Keratinocyte (primary cell): ENCODE results near the gene CTDSPL. TPM values are rescaled to one million over a fixed set of nuclear protein-coding genes. Genes with fewer than 3 reads are reported as not detected.

Experiments used
- DNase-seq: peaks from one replicate; pipeline ENCODE4 v3.0.0-alpha.2; 2011; ENCODE audit warnings: low read depth, missing footprints, low spot score
- FAIRE-seq: peaks from 2 replicates; lab custom pipeline; 2011; peaks lifted over from hg19 to GRCh38; lab: Jason Lieb, UNC
- H2AFZ ChIP-seq: 2 replicates; pipeline ENCODE4 v1.6.0; 2012; ENCODE audit warnings: low read length, control low read depth, inconsistent platforms; ENCODE audit not compliant: control insufficient read depth
- H3K27ac ChIP-seq: 2 replicates; pipeline ENCODE4 v1.5.1; 2011; ENCODE audit warnings: low read length; ENCODE audit not compliant: control insufficient read depth, insufficient read depth
- H3K27me3 ChIP-seq: 3 replicates; pipeline ENCODE4 v1.6.0; 2011; ENCODE audit warnings: low read length; ENCODE audit not compliant: control insufficient read depth, insufficient read depth; ENCODE audit errors: extremely low read depth
- H3K36me3 ChIP-seq, 2 experiments: 2 replicates in 1 of 2; 3 replicates in 1 of 2; pipeline ENCODE4 v1.5.1; 2011; ENCODE audit warnings: low read length in 2 of 2, mild to moderate bottlenecking in 1 of 2; ENCODE audit not compliant: control insufficient read depth in 2 of 2, insufficient read depth in 2 of 2; ENCODE audit errors: extremely low read depth in 1 of 2
- H3K4me1 ChIP-seq: 3 replicates; pipeline ENCODE4 v1.5.1; 2011; ENCODE audit warnings: low read length; ENCODE audit not compliant: control insufficient read depth, insufficient read depth; ENCODE audit errors: extremely low read depth
- H3K4me2 ChIP-seq: 3 replicates; pipeline ENCODE4 v1.6.0; 2011; ENCODE audit warnings: low read depth, low read length; ENCODE audit not compliant: control insufficient read depth, insufficient read depth; ENCODE audit errors: extremely low read depth
- H3K4me3 ChIP-seq, 3 experiments: fragments of 200-600 bp in 1 of 3; sonication (generic) in 1 of 3; 2 replicates in 2 of 3; 3 replicates in 1 of 3; pipeline ENCODE4 v1.5.1; 2011 to 2016; ENCODE audit warnings: low read length in 3 of 3, mild to moderate bottlenecking in 3 of 3, control low read depth in 2 of 3, inconsistent platforms in 1 of 3, low read depth in 1 of 3, mixed read lengths in 1 of 3, mixed run types in 1 of 3, moderate library complexity in 1 of 3; ENCODE audit not compliant: control insufficient read depth in 2 of 3, insufficient read depth in 2 of 3; ENCODE audit errors: extremely low read depth in 1 of 3
- H3K79me2 ChIP-seq: 2 replicates; pipeline ENCODE4 v1.6.0; 2012; ENCODE audit warnings: low read length; ENCODE audit not compliant: control insufficient read depth, insufficient read depth
- H3K9ac ChIP-seq: 3 replicates; pipeline ENCODE4 v1.6.0; 2011; ENCODE audit warnings: low read length; ENCODE audit not compliant: control insufficient read depth, insufficient read depth; ENCODE audit errors: extremely low read depth
- H3K9me1 ChIP-seq: 3 replicates; pipeline ENCODE4 v1.6.0; 2011; ENCODE audit warnings: low read length; ENCODE audit not compliant: control insufficient read depth, insufficient read depth; ENCODE audit errors: extremely low read depth
- H3K9me3 ChIP-seq: 2 replicates; pipeline ENCODE4 v1.5.1; 2012; ENCODE audit warnings: low read depth, low read length; ENCODE audit not compliant: control insufficient read depth
- H4K20me1 ChIP-seq: 3 replicates; pipeline ENCODE4 v1.6.0; 2011; ENCODE audit warnings: low read length; ENCODE audit not compliant: control insufficient read depth, insufficient read depth; ENCODE audit errors: extremely low read depth
- EZH2 ChIP-seq: IDR thresholded peaks from one replicate; pipeline ENCODE4 v1.6.1; 2012; ENCODE audit warnings: inconsistent platforms, mild to moderate bottlenecking, low read length, moderate library complexity
- dilution Hi-C: fragments of 300-500 bp; cut with MboI; formaldehyde crosslinking; loops from one replicate; pipeline ENCODE4 v1.7.0; 2020; ENCODE audit warnings: low sequenced_read_pairs; ENCODE audit not compliant: extremely low pct_ligation_motif_present
- polyA plus RNA-seq, 5 experiments: library from polyadenylated mRNA; depleted of rRNA in 3 of 5; stranded (reverse) in 3 of 5; stranded (forward) in 1 of 5; unstranded in 1 of 5; fragments of >200 nt; gene quantifications; 1 replicate in 1 of 5; 2 replicates in 3 of 5; 3 replicates in 1 of 5; pipeline versions ENCODE4 v1.2.1 to v1.2.3, GENCODE V29; 2011 to 2012; ENCODE audit warnings: missing spikeins in 2 of 5, low read depth in 1 of 5, low replicate concordance in 1 of 5
- TF ChIP-seq, protein P1 (sequence below), 3 experiments: IDR thresholded peaks in 1 of 3; conservative IDR thresholded peaks in 1 of 3; optimal IDR thresholded peaks in 1 of 3; 2 replicates in 2 of 3; 3 replicates in 1 of 3; pipeline versions ENCODE3 to v1.5.1; 2011; ENCODE audit warnings: low read length in 3 of 3, mild to moderate bottlenecking in 3 of 3, moderate library complexity in 2 of 3, control low read depth in 1 of 3, inconsistent platforms in 1 of 3; ENCODE audit not compliant: insufficient read depth in 2 of 3; ENCODE audit errors: extremely low read depth in 1 of 3

Gene CTDSPL
- polyA plus RNA-seq, 1 donor (not counting 4 experiments of a cell fraction or from before 2014, with no cell fraction given) = 83.2 TPM

DNA sequence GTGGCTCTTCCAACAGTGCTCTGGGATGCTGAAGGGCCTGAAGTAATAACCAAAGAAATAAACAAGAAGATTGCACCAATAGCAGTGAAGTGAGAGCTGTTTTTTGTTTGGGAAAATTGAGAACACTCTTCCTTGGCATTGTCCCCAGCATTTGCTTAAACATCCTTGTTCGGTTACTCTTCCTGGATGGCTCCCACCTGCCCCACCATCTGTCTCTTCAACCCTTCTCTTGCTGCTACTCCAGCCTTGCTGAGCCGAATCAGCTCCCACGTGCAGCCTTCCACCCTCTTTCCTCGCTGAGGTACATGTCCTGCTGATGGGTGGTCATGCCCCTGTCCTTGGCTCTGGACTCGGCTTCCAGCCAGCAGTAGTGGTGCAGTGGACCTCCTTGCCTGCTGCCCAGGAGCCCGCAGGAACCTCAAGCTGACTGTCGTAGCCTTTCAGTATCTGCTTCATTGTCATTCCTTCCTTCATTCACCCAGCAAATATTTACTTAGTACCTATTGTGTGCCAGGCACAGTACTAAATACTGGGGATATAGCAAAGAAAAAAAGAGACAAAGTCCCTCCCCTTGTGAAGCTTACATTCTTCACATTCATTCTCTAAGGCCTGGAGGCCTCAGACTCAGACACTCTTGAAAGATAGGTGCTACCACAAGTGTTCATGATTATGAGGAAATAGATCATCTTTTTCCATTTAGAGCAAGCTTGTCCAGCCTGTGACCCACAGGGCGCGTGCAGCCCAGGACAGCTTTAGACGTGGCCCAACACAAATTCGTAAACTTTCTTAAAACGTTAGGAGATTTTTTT, 111.8 kb downstream of the CTDSPL start:
- TF ChIP-seq EZH2 = no peak
- TF ChIP-seq, protein P1, sequence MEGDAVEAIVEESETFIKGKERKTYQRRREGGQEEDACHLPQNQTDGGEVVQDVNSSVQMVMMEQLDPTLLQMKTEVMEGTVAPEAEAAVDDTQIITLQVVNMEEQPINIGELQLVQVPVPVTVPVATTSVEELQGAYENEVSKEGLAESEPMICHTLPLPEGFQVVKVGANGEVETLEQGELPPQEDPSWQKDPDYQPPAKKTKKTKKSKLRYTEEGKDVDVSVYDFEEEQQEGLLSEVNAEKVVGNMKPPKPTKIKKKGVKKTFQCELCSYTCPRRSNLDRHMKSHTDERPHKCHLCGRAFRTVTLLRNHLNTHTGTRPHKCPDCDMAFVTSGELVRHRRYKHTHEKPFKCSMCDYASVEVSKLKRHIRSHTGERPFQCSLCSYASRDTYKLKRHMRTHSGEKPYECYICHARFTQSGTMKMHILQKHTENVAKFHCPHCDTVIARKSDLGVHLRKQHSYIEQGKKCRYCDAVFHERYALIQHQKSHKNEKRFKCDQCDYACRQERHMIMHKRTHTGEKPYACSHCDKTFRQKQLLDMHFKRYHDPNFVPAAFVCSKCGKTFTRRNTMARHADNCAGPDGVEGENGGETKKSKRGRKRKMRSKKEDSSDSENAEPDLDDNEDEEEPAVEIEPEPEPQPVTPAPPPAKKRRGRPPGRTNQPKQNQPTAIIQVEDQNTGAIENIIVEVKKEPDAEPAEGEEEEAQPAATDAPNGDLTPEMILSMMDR (optimal IDR thresholded peaks at IDR 0.05 in 1 of 3, IDR thresholded peaks at IDR 0.05 in 1 of 3, conservative IDR thresholded peaks at IDR 0.05 in 1 of 3; ENCODE audit: extremely low read depth in 1 of 3, insufficient read depth in 2 of 3, low read length in 3 of 3) = no peak
- Histone ChIP-seq H3K4me1 (no peaks in the 10 kb centered on the region), H4K20me1 (no peaks in the 10 kb centered on the region), H3K9ac (no peak overlapping the region), H3K27ac (no peak overlapping the region), H3K9me1 (no peaks in the 10 kb centered on the region), H3K27me3 (no peaks in the 10 kb centered on the region), H3K79me2 (no peaks in the 10 kb centered on the region), H3K36me3 (peaks cover 34 to 50% of the 10 kb centered on the region in 2 experiments), H2AFZ (no peak overlapping the region), H3K4me3 (no peak overlapping the region), H3K4me2 (no peak overlapping the region), H3K9me3 (no peaks in the 10 kb centered on the region)
- FAIRE-seq (no peak), DNase-seq (no peak)
- dilution Hi-C loops = no loop called here

DNA sequence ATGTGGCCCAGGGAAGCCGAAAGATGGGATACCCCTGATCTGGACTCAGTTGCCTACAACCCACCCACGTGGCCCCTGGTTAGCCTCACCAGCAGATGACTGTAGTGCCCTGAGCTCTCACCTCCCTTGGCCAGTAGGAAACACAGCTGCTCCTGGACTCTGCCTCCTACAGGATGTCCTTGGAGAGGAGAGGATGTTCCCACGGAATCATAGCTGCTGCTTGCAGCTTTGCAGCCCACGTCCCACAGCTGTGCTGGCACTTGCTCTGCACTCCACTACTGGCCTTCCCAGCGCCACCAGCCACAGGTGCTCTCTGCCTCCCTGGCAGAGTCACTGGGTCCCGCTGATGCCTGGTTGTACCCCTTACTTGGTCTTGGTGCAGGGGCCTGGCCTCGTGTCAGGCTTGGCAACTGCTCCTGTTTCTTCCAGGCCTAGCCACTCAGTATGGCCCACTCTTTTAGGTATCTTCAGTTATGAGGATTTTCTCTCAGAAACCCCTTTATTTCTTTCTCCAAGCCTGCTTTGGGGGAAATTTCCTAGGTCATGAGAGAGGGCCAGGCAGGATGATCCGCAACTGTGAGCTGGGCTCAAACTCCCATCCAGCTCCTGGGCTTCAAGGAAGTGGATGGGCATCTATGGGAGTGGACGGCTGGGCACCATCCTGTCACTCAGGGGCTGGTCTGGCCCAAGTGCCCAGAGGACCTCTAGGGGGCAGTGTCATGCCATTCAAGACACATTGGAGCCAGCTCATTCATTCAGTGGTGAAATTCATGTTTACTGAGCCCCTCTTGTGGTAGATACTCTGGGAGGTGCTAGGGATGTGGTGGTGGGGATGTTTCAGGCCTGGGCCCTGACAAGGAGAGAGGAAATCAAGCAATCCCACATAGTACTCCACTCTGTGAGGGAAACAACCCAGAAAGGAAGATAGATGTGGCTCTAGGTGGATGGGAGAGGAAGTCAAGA, 112.7 kb downstream of the CTDSPL start:
- Histone ChIP-seq H3K9me1 (no peaks in the 10 kb centered on the region), H3K4me3 (no peak overlapping the region), H2AFZ (no peak overlapping the region), H3K79me2 (no peaks in the 10 kb centered on the region), H4K20me1 (no peaks in the 10 kb centered on the region), H3K36me3 (peaks cover 28 to 41% of the 10 kb centered on the region in 2 experiments), H3K27me3 (no peaks in the 10 kb centered on the region), H3K27ac (no peak overlapping the region), H3K9ac (no peak overlapping the region), H3K9me3 (no peaks in the 10 kb centered on the region), H3K4me1 (no peaks in the 10 kb centered on the region), H3K4me2 (no peak overlapping the region)
- dilution Hi-C loops = no loop called here
- FAIRE-seq (no peak), DNase-seq (no peak)
- no peak for TF ChIP-seq EZH2
- TF ChIP-seq, protein P1 (optimal IDR thresholded peaks at IDR 0.05 in 1 of 3, IDR thresholded peaks at IDR 0.05 in 1 of 3, conservative IDR thresholded peaks at IDR 0.05 in 1 of 3; ENCODE audit: extremely low read depth in 1 of 3, insufficient read depth in 2 of 3, low read length in 3 of 3) = peak; percentile 75 to 90 (median 84)
